HL-60 (cell line): Measurements from ENCODE around the gene ICAM3.

Experiments used
- GABPA ChIP-seq: IDR thresholded peaks from 2 replicates; pipeline ENCODE4 v1.6.1; 2012; ENCODE audit warnings: low read depth
- POLR2AphosphoS5 ChIP-seq: IDR thresholded peaks from 2 replicates; pipeline ENCODE4 v1.6.1; 2012; ENCODE audit warnings: low read depth
- REST ChIP-seq: IDR thresholded peaks from 2 replicates; pipeline ENCODE4 v1.6.1; 2012; ENCODE audit warnings: low read depth; ENCODE audit not compliant: insufficient replicate concordance
- TF ChIP-seq, protein P1 (sequence below): IDR thresholded peaks from one replicate; pipeline ENCODE4 v1.5.1; 2011; ENCODE audit warnings: low read length, control low read depth, inconsistent platforms; ENCODE audit not compliant: insufficient read depth

GRCh38 chr19:10327793-10328192 is 11.6 kb downstream of the ICAM3 start:
- TF ChIP-seq, protein P1, sequence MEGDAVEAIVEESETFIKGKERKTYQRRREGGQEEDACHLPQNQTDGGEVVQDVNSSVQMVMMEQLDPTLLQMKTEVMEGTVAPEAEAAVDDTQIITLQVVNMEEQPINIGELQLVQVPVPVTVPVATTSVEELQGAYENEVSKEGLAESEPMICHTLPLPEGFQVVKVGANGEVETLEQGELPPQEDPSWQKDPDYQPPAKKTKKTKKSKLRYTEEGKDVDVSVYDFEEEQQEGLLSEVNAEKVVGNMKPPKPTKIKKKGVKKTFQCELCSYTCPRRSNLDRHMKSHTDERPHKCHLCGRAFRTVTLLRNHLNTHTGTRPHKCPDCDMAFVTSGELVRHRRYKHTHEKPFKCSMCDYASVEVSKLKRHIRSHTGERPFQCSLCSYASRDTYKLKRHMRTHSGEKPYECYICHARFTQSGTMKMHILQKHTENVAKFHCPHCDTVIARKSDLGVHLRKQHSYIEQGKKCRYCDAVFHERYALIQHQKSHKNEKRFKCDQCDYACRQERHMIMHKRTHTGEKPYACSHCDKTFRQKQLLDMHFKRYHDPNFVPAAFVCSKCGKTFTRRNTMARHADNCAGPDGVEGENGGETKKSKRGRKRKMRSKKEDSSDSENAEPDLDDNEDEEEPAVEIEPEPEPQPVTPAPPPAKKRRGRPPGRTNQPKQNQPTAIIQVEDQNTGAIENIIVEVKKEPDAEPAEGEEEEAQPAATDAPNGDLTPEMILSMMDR = no peak
- no peak for TF ChIP-seq POLR2AphosphoS5
- TF ChIP-seq REST = no peak
- no peak for TF ChIP-seq GABPA
